HG02885 (cell line): ENCODE results near the gene GNRHR.

Experiments used
- ATAC-seq: cut with Tn5 transposase; IDR thresholded peaks from one replicate; pipeline ENCODE4 v1.9.1; 2021; ENCODE audit warnings: mild to moderate bottlenecking; ENCODE audit not compliant: unreplicated experiment, poor library complexity

Gene GNRHR

DNA sequence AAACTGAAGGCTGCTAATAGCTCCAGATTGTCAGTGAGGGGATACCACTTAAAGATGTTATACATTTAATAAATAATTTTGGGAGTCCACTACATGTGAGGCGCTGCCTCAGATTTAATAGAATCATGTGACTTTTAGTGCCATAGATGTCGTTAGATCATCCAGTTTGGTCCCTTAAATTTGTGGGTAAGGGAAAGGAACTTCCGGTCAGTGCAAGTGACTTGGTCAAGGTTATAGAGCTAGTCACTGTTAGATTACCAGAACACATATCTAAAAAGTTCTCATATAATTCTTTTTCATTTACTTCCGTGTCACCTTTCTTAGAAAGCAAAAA is 52.7 kb downstream of the GNRHR start:
- ATAC-seq = no peak

DNA sequence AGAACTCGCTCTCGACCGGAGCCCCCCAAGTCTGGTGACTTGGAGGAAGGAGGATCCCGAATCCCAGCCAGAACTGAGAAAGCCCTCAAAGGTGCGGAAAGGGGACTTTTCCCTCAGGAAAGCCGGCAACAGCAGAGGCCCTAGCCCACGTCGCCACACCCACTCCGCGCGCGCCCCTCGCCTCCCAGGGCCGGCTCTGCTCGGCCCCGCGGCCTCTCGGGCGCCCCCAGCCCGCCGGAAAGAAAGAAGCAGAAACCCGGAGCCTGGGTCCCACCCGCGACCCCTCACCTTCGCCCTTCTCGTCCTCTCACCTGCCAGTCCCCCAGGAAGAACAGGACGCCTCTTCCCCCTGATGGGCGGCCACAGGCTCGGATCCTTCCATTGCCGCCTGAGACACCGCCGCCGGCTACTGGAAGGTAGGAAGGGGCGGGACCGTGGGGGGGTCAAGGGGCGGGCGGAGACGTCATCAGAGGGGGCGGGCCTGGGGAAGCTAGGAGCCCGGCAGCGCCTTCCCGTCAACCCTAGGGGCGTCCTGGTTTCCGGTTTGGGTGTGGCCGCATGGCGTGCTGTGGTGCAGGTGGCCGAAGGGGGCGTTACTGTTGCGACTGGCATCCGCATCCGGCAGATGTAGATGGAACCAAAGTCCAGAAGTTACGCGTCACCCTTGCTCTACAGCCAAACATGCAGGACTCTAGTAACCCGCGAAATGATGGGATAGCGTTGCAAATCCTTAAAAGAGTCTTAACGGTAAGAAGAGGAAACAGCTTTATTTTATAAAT is 53.3 kb downstream of the GNRHR start, which contains the start of gene UBA6:
UBA6 (minus strand) TSS at position 418 of the 779 bp plus-strand sequence; CDS start at position 382, 36 bp downstream.
- peak; percentile 97 for ATAC-seq

DNA sequence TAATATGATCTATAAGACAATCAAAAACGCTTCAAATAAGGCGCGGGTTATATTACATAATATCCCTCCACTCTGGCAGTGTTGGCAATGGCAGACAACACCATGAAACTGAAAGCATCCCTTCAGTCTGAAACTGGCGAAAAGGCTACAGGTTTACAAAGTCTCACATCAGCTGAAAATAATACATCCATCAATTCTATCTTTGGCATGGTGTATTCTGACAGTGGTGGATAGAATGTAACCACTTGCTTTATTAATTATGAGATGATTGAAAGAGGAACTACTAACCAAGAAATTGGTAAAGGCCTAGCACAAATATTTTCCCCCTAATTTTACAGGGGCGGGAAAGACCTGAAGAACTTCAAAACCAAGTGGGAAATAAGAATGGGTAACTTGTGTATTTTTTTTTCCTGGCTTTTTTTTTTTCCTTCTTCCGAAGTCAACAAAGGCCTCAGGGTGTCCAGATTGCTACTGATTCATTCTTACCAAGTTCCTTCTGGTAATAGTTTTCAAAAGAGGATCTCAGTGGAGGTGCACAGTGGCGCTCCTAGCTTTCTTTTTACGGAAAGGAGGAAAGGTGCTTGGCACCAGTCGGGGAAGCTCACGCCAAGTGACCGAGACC is 54.0 kb downstream of the GNRHR start:
- peak; percentile 27 for ATAC-seq

DNA sequence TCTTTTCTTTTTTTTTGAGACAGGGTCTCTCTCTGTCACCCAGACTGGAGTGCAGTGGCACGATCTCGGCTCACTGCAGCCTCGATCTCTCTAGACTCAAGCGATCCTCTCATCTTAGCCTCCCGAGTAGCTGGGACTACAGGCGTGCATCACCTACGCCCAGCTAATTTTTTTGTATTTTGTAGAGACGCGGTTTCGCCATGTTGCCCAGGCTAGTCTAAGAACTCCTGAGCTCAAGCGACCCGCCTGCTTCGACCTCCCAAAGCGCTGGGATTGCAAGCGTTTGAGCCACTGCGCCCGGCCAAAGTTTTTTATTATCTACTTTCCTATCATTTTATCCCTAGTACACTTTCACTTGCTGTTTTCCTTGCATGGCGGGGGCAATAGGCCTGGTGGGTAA is 54.6 kb downstream of the GNRHR start:
- no peak for ATAC-seq

DNA sequence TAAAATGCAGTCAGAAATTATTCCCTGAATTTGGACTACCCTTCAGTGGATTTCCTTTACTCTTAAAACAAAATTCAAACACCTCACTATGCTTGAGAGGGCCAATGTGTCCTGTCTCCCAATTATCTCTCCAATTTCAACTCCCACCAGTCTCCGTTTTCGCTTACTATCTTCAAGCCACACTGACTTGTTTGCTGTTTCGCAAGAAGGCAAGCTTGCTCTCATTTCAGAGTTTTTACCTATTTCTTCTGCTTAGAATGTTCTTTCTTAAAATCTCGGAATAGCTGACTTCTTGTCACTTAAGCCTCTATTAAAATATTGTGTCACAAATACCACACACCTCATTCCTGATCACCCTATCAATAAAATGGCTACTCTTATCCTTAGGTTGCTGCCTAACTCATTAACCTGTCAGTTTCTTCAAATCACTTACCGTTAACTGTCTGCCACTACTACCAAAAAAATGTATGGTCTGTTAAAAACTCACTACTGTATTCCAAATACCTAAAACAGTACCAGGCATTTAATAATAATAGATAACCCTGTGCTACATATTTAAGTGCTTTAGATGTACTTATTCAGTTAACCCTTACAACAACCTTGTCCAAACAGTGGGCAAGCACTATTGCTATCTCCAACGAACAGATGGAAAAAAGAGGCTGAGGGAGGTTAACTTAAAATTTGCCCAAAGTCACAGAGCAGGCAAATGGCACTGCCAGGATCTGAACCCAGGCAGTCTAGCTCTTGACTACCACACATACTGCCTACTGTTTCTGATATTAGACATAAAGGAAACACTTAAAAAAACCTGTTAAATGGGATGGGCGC is 56.1 kb downstream of the GNRHR start:
- ATAC-seq = no peak

DNA sequence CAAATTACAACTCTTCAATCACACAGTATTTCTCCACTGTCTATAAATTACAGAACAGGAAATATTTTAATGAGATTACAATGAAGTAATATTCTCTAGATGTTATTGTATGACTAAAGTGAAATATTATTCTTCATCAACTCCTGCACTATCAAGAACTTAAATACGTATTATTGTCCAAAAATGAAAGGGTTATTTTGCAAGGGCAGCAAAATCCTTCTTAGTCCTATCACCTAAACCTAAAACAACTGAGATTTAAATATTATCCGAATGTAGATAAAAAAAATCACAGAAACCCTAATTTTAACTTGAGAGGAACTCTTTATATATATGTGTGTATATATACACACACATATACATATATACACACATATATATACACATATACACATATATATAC is 58.1 kb downstream of the GNRHR start:
- ATAC-seq = no peak

DNA sequence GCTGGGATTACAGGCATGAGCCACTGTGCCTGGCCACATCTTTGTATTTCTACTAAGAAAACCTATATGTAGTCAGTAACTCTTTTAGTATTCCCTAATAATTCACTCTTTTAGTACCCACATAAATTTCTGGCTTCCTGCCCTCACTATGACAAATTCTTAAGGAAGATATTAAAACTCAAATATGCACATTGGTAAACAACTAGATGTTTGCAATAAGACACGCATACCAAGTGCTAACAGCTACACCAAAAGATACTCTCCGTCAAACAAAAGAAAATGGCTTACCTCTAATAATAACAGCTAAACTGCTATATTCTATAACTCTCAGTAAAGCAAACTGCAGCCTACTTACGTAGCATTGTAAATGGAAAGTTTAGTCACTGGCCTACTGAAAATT is 59.5 kb downstream of the GNRHR start:
- no peak for ATAC-seq

DNA sequence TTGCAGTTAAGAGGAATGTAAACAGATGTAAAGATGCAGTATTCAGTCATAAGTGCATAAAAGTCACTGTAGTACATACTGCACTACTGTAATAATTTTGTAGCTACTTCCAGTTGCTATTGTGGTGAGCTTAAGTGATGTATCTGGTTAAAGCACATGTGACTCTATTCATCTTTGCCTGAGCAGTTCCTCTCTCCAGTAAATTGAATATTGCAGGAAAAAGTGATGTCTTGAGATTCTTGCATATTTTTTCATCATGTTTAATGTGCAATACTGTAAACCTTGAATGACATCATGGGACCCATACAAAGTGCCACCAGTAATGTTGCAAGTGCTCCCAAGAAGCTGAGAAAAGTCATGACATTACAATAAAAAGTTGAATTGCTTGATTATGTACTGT is 62.9 kb downstream of the GNRHR start:
- no peak for ATAC-seq
